Measurements from ENCODE around the gene ATXN10. TPM values are rescaled to one million over a fixed set of nuclear protein-coding genes. Genes with fewer than 3 reads are reported as not detected.

The ATXN10 gene
- total RNA-seq, 1 donor from 2014 or later, result 117 TPM

- no peak for TF ChIP-seq CTCF (IDR thresholded peaks at IDR 0.05)
- Mint-ChIP-seq H3K9me3 (ENCODE audit: low read depth) (peaks cover 4% of the 10 kb centered on the region), H3K4me3 (ENCODE audit: unreplicated experiment) (no peak overlapping the region), H3K4me1 (ENCODE audit: low read depth) (peaks cover 4% of the 10 kb centered on the region), H3K27ac (ENCODE audit: unreplicated experiment) (no peak overlapping the region), H3K36me3 (ENCODE audit: low read depth) (peaks cover 15% of the 10 kb centered on the region), H3K27me3 (ENCODE audit: low read depth) (no peaks in the 10 kb centered on the region)
- DNase-seq (ENCODE audit: low spot score), result no peak
Measured at GRCh38 chr22:45823336-45823735, 151.7 kb downstream of the ATXN10 start.

- peaks cover 14% of the 10 kb centered on the region for H3K9me3 Mint-ChIP-seq (ENCODE audit: low read depth)
- DNase-seq (ENCODE audit: low spot score), result no peak
- H3K4me1 Mint-ChIP-seq (ENCODE audit: low read depth), result peaks cover 20% of the 10 kb centered on the region
- no peak for TF ChIP-seq CTCF (IDR thresholded peaks at IDR 0.05)
- peaks cover 16% of the 10 kb centered on the region for H3K36me3 Mint-ChIP-seq (ENCODE audit: low read depth)
- H3K27ac Mint-ChIP-seq (ENCODE audit: unreplicated experiment), result no peak overlapping the region
- H3K4me3 Mint-ChIP-seq (ENCODE audit: unreplicated experiment), result no peak overlapping the region
- H3K27me3 Mint-ChIP-seq (ENCODE audit: low read depth), result no peaks in the 10 kb centered on the region
Measured at GRCh38 chr22:45826520-45826919, 154.9 kb downstream of the ATXN10 start.

- DNase-seq (ENCODE audit: low spot score), result no peak
- Mint-ChIP-seq H3K4me1 (ENCODE audit: low read depth) (peaks cover 26% of the 10 kb centered on the region), H3K9me3 (ENCODE audit: low read depth) (peaks cover 14% of the 10 kb centered on the region), H3K4me3 (ENCODE audit: unreplicated experiment) (no peak overlapping the region), H3K27me3 (ENCODE audit: low read depth) (no peaks in the 10 kb centered on the region), H3K36me3 (ENCODE audit: low read depth) (peaks cover 16% of the 10 kb centered on the region), H3K27ac (ENCODE audit: unreplicated experiment) (no peak overlapping the region)
- no peak for TF ChIP-seq CTCF (IDR thresholded peaks at IDR 0.05)
Measured at GRCh38 chr22:45828841-45829240, 157.2 kb downstream of the ATXN10 start.

- Mint-ChIP-seq H3K4me3 (ENCODE audit: unreplicated experiment) (no peak overlapping the region), H3K4me1 (ENCODE audit: low read depth) (peaks cover 26% of the 10 kb centered on the region), H3K9me3 (ENCODE audit: low read depth) (peaks cover 14% of the 10 kb centered on the region), H3K36me3 (ENCODE audit: low read depth) (peaks cover 14% of the 10 kb centered on the region), H3K27ac (ENCODE audit: unreplicated experiment) (peak overlapping the region; percentile 2), H3K27me3 (ENCODE audit: low read depth) (no peaks in the 10 kb centered on the region)
- TF ChIP-seq CTCF (IDR thresholded peaks at IDR 0.05), result no peak
- no peak for DNase-seq (ENCODE audit: low spot score)
Measured at GRCh38 chr22:45830531-45831245, 159.1 kb downstream of the ATXN10 start.

GRCh38 chr22:45831394-45831793, 159.8 kb downstream of the ATXN10 start:
- Mint-ChIP-seq H3K4me1 (ENCODE audit: low read depth) (peaks cover 26% of the 10 kb centered on the region), H3K4me3 (ENCODE audit: unreplicated experiment) (no peak overlapping the region), H3K27me3 (ENCODE audit: low read depth) (no peaks in the 10 kb centered on the region), H3K36me3 (ENCODE audit: low read depth) (peaks cover 9% of the 10 kb centered on the region), H3K9me3 (ENCODE audit: low read depth) (peaks cover 11% of the 10 kb centered on the region), H3K27ac (ENCODE audit: unreplicated experiment) (no peak overlapping the region)
- TF ChIP-seq CTCF (IDR thresholded peaks at IDR 0.05), result peak; percentile 77
- DNase-seq (ENCODE audit: low spot score), result no peak
